Uterus (tissue), 2 donors: ENCODE measurements around the gene CAMK2G.

Experiments used
- POLR2A ChIP-seq, 2 donors: fragments of 450-650 bp; IDR thresholded peaks; one replicate each; pipeline ENCODE4 v1.6.1; 2016; ENCODE audit warnings: antibody characterized with exemption in 2 of 2, mild to moderate bottlenecking in 1 of 2, moderate library complexity in 1 of 2
- TF ChIP-seq, protein P1 (sequence below), 4 experiments: fragments of 200-600 bp in 2 of 4; fragments of 450-650 bp in 2 of 4; sonication (generic) in 2 of 4; IDR thresholded peaks; one replicate each; pipeline ENCODE4 v1.5.1; 2016 to 2019; ENCODE audit warnings: antibody characterized with exemption in 4 of 4, mild to moderate bottlenecking in 2 of 4, moderate library complexity in 1 of 4

DNA sequence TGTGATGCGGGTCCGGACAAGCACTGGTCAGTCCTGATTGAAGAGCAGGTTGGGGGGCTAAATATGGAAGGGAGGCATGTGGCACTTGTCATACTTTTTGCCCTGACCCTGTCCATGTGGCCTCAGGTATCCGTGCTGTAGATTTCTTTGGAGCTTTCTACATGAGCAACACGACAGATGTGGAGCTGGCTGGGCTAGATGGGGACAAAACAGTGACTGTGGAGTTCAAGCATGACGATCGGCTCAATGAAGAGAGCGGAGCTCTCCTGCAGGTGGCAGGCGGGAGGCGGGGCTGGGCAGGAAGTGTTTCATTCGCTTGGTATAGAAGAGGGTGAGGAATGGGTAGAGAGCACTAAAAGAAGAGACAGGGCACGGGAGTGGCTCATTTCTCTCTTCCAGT is 105.5 kb downstream of the CAMK2G start:
- TF ChIP-seq, protein P1, sequence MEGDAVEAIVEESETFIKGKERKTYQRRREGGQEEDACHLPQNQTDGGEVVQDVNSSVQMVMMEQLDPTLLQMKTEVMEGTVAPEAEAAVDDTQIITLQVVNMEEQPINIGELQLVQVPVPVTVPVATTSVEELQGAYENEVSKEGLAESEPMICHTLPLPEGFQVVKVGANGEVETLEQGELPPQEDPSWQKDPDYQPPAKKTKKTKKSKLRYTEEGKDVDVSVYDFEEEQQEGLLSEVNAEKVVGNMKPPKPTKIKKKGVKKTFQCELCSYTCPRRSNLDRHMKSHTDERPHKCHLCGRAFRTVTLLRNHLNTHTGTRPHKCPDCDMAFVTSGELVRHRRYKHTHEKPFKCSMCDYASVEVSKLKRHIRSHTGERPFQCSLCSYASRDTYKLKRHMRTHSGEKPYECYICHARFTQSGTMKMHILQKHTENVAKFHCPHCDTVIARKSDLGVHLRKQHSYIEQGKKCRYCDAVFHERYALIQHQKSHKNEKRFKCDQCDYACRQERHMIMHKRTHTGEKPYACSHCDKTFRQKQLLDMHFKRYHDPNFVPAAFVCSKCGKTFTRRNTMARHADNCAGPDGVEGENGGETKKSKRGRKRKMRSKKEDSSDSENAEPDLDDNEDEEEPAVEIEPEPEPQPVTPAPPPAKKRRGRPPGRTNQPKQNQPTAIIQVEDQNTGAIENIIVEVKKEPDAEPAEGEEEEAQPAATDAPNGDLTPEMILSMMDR (IDR thresholded peaks at IDR 0.05), result no peak
- no peak for TF ChIP-seq POLR2A (IDR thresholded peaks at IDR 0.05)
